Osteocyte (in vitro differentiated cells): ENCODE data around the gene ATP5IF1. TPM values are rescaled to one million over a fixed set of nuclear protein-coding genes. Genes with fewer than 3 reads are reported as not detected.

ENCODE experiments used
- DNase-seq: peaks from one replicate; pipeline ENCODE4 v3.0.0; 2021; ENCODE audit warnings: mixed read lengths; ENCODE audit not compliant: unreplicated experiment; ENCODE audit errors: extremely low spot score
- H3K27ac Mint-ChIP-seq: one replicate; pipeline ENCODE4 v1.8.0; 2021; ENCODE audit warnings: mild to moderate bottlenecking, mixed read lengths; ENCODE audit not compliant: unreplicated experiment
- H3K27me3 Mint-ChIP-seq: one replicate; pipeline ENCODE4 v1.8.0; 2021; ENCODE audit warnings: mixed read lengths; ENCODE audit not compliant: unreplicated experiment
- H3K36me3 Mint-ChIP-seq: one replicate; pipeline ENCODE4 v1.8.0; 2021; ENCODE audit warnings: mixed read lengths; ENCODE audit not compliant: unreplicated experiment
- H3K4me1 Mint-ChIP-seq: one replicate; pipeline ENCODE4 v1.8.0; 2021; ENCODE audit warnings: mixed read lengths; ENCODE audit not compliant: unreplicated experiment
- H3K4me3 Mint-ChIP-seq: one replicate; pipeline ENCODE4 v1.8.0; 2021; ENCODE audit warnings: mild to moderate bottlenecking, moderate library complexity, mixed read lengths; ENCODE audit not compliant: unreplicated experiment
- H3K9me3 Mint-ChIP-seq: one replicate; pipeline ENCODE4 v1.8.0; 2021; ENCODE audit warnings: mixed read lengths; ENCODE audit not compliant: unreplicated experiment
- CTCF ChIP-seq: fragments of 200-600 bp; sonication (generic); IDR thresholded peaks from 2 replicates; pipeline ENCODE4 v1.5.0; 2021; ENCODE audit warnings: antibody characterized with exemption, mild to moderate bottlenecking, moderate library complexity
- total RNA-seq: library from RNA; stranded (reverse); gene quantifications from 2 replicates; pipeline ENCODE4 v1.2.1, GENCODE V29; 2021

ATP5IF1 gene
- total RNA-seq, 1 donor from 2014 or later, result 113 TPM

GRCh38 chr1:28213315-28213714 is 22.6 kb upstream of the ATP5IF1 start:
- Mint-ChIP-seq H3K27ac (no peak overlapping the region), H3K4me3 (no peak overlapping the region), H3K9me3 (no peaks in the 10 kb centered on the region), H3K4me1 (no peaks in the 10 kb centered on the region), H3K36me3 (peaks cover 17% of the 10 kb centered on the region), H3K27me3 (no peaks in the 10 kb centered on the region)
- TF ChIP-seq CTCF, result no peak
- no peak for DNase-seq

GRCh38 chr1:28229089-28229488 is 6.8 kb upstream of the ATP5IF1 start:
- H3K27me3 Mint-ChIP-seq, result no peaks in the 10 kb centered on the region
- H3K27ac Mint-ChIP-seq, result no peak overlapping the region
- H3K9me3 Mint-ChIP-seq, result no peaks in the 10 kb centered on the region
- TF ChIP-seq CTCF, result no peak
- H3K36me3 Mint-ChIP-seq, result peaks cover 29% of the 10 kb centered on the region
- H3K4me1 Mint-ChIP-seq, result peaks cover 27% of the 10 kb centered on the region
- no peak overlapping the region for H3K4me3 Mint-ChIP-seq
- DNase-seq, result no peak

- peaks cover 27% of the 10 kb centered on the region for H3K4me1 Mint-ChIP-seq
- TF ChIP-seq CTCF, result no peak
- H3K27ac Mint-ChIP-seq, result no peak overlapping the region
- peaks cover 28% of the 10 kb centered on the region for H3K36me3 Mint-ChIP-seq
- H3K4me3 Mint-ChIP-seq, result no peak overlapping the region
- no peaks in the 10 kb centered on the region for H3K9me3 Mint-ChIP-seq
- H3K27me3 Mint-ChIP-seq, result no peaks in the 10 kb centered on the region
- no peak for DNase-seq
These were observed 5.9 kb upstream of the ATP5IF1 start for GRCh38 chr1:28229996-28230395.

- Mint-ChIP-seq H3K27ac (peak within 1 kb of the TSS; percentile 99), H3K27me3 (no peaks in the 10 kb centered on the region), H3K36me3 (peaks cover 12% of the 10 kb centered on the region), H3K4me1 (peaks cover 27% of the 10 kb centered on the region), H3K9me3 (no peaks in the 10 kb centered on the region), H3K4me3 (peak within 1 kb of the TSS; percentile 100)
- no peak for TF ChIP-seq CTCF
- peak; percentile 95 for DNase-seq
These were observed 3.2 kb upstream of the ATP5IF1 start, which contains the start of gene DNAJC8 for GRCh38 chr1:28232558-28233263. Gene DNAJC8 (minus strand): TSS chr1:28233029. CDS start chr1:28232998, 31 bp downstream.

GRCh38 chr1:28233264-28233606 is 2.7 kb upstream of the ATP5IF1 start:
- DNase-seq, result no peak
- no peak for TF ChIP-seq CTCF
- peaks cover 27% of the 10 kb centered on the region for H3K4me1 Mint-ChIP-seq
- peak overlapping the region; percentile 99 for H3K27ac Mint-ChIP-seq
- H3K9me3 Mint-ChIP-seq, result no peaks in the 10 kb centered on the region
- H3K36me3 Mint-ChIP-seq, result peaks cover 12% of the 10 kb centered on the region
- peak overlapping the region; percentile 100 for H3K4me3 Mint-ChIP-seq
- no peaks in the 10 kb centered on the region for H3K27me3 Mint-ChIP-seq
